Left lung (tissue), 10 donors: ENCODE data around the gene NPB. TPM values are rescaled to one million over a fixed set of nuclear protein-coding genes. Genes with fewer than 3 reads are reported as not detected.
A peak's percentile ranks its signal among the peaks of the same experiment; 100 is the strongest.

ENCODE experiments used
- ATAC-seq: fragments of 200-7000 bp; cut with Tn5 transposase; one replicate; pipeline ENCODE4 v1.9.1; 2020; ENCODE audit warnings: moderate library complexity
- DNase-seq, 4 donors: peaks; one replicate each; pipeline ENCODE4 v3.0.0-alpha.2; 2013 to 2020
- H3K27ac ChIP-seq, 2 donors: fragments of 200-600 bp; sonication (generic) in 1 of 2; one replicate each; pipeline versions ENCODE4 v1.5.0 to v1.8.0; 2020 to 2021
- H3K27me3 ChIP-seq, 2 donors: fragments of 200-600 bp; sonication (generic) in 1 of 2; one replicate each; pipeline versions ENCODE4 v1.5.0 to v1.8.0; 2020 to 2021
- H3K36me3 ChIP-seq, 2 donors: fragments of 200-600 bp; sonication (generic) in 1 of 2; one replicate each; pipeline versions ENCODE4 v1.5.0 to v1.8.0; 2020 to 2021
- H3K4me1 ChIP-seq, 2 donors: fragments of 200-600 bp; one replicate each; pipeline ENCODE4 v1.8.0; 2021
- H3K4me3 ChIP-seq, 2 donors: fragments of 200-600 bp; sonication (generic) in 1 of 2; one replicate each; pipeline versions ENCODE4 v1.5.0 to v1.8.0; 2020 to 2021; ENCODE audit warnings: mild to moderate bottlenecking in 1 of 2
- H3K9me3 ChIP-seq, 2 donors: fragments of 200-600 bp; sonication (generic) in 1 of 2; one replicate each; pipeline versions ENCODE4 v1.5.0 to v1.8.0; 2020 to 2021
- intact Hi-C, 2 donors: fragments of 100-400 bp; cut with DNase I; formaldehyde crosslinking; loops; one replicate each; pipeline versions ENCODE4 v1.11.2 to v1.14.2; 2022
- polyA plus RNA-seq, 6 donors: library from polyadenylated mRNA; unstranded; fragments of 120-200 nt; gene quantifications; one replicate each; pipeline ENCODE4 v1.2.1, GENCODE V29; 2013; ENCODE audit not compliant: insufficient read length in 6 of 6
- total RNA-seq, 2 donors: library from RNA; stranded (reverse); fragmentation: NEBNext Ultra II Directional; extraction: Animal tissue kit (Norgen Biotek cat#: 25700); gene quantifications; one replicate each; pipeline ENCODE4 v1.2.1, GENCODE V29; 2021
- TF ChIP-seq, protein P1 (sequence below), 2 donors: fragments of 200-600 bp; sonication (generic) in 1 of 2; IDR thresholded peaks; one replicate each; pipeline versions ENCODE4 v1.5.0 to v1.8.0; 2021; ENCODE audit warnings: antibody characterized with exemption in 2 of 2
- donor health status: DM: no; HTN: yes; CAD: no.
- donor health status: DM: no; HTN: no; CAD: no.

Gene NPB
- total and polyA plus RNA-seq, 8 donors, result 0.26 to 2.1 (median 1.3) TPM

DNA sequence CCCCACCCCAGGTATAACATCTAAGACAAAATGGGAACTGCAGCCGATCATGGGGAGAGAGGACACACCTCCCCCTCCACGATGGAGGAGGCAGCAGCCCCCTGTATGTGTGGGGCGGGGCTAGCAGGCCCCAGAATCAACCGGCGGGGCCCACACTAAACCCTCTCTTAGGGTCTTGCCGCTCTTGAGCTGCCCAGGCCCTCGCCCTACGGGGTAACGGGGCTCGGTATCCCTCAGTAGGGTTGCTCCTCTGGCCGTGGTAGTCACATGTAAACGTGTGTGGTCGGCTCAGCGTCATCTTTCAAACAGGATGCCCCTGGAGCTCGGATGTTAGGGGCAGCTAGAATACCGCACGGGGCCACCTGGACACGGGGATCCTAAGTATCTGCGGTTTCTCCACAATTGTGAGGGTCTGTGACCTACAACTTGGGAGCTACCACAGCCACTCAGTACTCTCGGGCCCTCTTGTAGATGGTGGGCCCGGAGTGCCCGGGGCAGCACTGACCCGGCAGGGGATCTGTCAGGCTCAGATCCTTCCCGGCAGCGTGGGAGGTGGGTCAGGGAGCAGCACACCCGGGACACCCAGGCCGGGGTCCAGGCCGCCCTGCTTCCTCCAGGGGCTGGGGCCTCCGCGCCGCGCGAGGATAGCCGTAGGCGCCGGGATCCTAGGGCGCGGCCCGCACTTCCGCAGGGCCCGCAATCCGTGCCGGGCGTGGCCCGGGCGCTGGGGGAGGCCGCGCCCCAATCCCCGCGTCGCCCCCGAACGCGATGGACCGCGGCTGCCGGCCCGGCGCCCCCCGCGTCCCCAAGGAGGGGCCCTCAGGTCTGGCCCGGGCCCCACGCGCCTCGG lies 31.7 kb upstream of the NPB start:
- intact Hi-C loops, result no loop called here
- TF ChIP-seq, protein P1, sequence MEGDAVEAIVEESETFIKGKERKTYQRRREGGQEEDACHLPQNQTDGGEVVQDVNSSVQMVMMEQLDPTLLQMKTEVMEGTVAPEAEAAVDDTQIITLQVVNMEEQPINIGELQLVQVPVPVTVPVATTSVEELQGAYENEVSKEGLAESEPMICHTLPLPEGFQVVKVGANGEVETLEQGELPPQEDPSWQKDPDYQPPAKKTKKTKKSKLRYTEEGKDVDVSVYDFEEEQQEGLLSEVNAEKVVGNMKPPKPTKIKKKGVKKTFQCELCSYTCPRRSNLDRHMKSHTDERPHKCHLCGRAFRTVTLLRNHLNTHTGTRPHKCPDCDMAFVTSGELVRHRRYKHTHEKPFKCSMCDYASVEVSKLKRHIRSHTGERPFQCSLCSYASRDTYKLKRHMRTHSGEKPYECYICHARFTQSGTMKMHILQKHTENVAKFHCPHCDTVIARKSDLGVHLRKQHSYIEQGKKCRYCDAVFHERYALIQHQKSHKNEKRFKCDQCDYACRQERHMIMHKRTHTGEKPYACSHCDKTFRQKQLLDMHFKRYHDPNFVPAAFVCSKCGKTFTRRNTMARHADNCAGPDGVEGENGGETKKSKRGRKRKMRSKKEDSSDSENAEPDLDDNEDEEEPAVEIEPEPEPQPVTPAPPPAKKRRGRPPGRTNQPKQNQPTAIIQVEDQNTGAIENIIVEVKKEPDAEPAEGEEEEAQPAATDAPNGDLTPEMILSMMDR (IDR thresholded peaks at IDR 0.05), result no peak
- ATAC-seq (peak; percentile 8), DNase-seq (peak in 2 of 4 donors; percentile 43 to 88)
- Histone ChIP-seq H3K36me3 (peaks cover 4 to 45% of the 10 kb centered on the region in 2 donors), H3K4me1 (peaks cover 18 to 66% of the 10 kb centered on the region in 2 donors), H3K4me3 (peak overlapping the region; percentile 69 to 97), H3K9me3 (no peaks in the 10 kb centered on the region), H3K27ac (peak overlapping the region; percentile 97 to 98), H3K27me3 (no peaks in the 10 kb centered on the region)

DNA sequence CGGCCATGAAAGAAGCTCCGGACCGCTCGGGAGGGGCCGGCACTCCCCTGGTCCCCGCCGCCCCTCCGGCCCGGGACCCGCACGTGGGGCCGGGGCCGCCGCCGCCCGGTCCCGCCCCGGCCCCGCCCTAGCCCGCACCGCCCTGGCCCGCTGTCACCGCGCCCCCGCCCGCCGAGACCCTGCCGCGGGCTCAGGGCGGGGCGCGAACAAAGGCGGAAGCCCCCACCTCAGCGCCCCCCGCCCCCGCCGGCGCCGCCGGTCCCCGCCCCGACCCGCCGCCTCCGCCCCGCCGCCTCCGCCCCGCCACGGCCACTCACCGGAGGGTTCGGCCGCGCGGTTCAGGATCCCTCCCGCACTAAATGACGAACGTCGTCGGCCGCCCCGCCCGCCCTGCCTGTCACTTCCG lies 31.1 kb upstream of the NPB start, which contains the start of gene ARHGDIA:
TSS of gene ARHGDIA (minus strand) at position 357 of the 406 bp plus-strand sequence. CDS start 1,407 bp downstream, outside the sequence.
- peaks cover 15 to 60% of the 10 kb centered on the region in 2 donors for H3K4me1 ChIP-seq
- H3K27me3 ChIP-seq, result no peaks in the 10 kb centered on the region
- peak within 1 kb of the TSS; percentile 97 to 98 for H3K27ac ChIP-seq
- DNase-seq (no peak), ATAC-seq (no peak)
- no peaks in the 10 kb centered on the region for H3K9me3 ChIP-seq
- peak within 1 kb of the TSS; percentile 90 to 97 for H3K4me3 ChIP-seq
- TF ChIP-seq, protein P1 (IDR thresholded peaks at IDR 0.05), result no peak
- peaks cover 4 to 39% of the 10 kb centered on the region in 2 donors for H3K36me3 ChIP-seq
- intact Hi-C loops, result no loop called here

DNA sequence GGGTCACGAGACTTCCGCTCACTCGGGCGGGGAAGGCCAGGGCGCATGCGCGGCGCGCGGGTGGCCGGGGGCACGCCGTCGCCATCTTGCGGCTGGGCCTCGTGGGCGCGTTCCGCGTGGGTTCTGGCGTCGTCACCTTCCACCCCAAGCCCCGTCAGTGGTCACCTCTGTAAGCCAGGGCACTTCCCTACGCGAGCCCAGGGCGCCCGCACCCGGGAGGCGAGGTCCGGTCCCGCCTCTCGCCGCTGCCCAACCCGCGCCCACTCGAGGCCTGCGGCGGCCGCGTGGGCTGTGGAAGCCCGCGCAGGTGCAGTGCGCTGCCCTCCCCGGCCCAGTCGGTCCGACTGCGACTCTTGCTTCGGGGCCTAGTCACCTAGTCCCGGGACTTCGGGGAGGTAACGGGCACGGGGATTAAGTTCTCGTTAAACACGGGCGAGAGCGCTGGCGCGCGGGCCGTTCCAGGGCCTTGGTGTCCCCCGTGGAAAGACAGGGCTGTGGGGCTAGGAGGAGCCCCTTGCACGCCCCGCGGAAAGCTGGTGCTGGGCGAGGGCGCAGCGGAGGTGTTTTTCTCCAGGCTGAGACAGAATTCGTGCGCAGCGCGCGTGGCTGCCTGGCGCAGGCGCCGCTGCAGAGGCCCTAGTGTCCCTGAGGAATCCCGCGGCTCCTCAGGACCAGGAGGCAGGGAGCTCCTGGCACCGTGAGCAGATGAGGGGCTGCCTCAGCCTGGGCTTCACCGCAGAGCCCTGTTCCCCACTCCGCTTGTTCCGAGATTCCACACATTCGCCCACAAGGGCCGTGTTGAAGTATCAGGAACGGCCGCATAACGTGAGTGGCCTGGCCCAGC lies 30.4 kb upstream of the NPB start:
- peak; percentile 67 for ATAC-seq
- Histone ChIP-seq H3K4me1 (peaks cover 15 to 54% of the 10 kb centered on the region in 2 donors), H3K4me3 (peak overlapping the region; percentile 90 to 97), H3K9me3 (no peaks in the 10 kb centered on the region), H3K27ac (peak overlapping the region; percentile 97 to 98), H3K27me3 (no peaks in the 10 kb centered on the region), H3K36me3 (peaks cover 4 to 36% of the 10 kb centered on the region in 2 donors)
- TF ChIP-seq, protein P1 (IDR thresholded peaks at IDR 0.05), result no peak
- peak; percentile 86 to 98 (median 94) for DNase-seq
- intact Hi-C loops, result no loop called here

DNA sequence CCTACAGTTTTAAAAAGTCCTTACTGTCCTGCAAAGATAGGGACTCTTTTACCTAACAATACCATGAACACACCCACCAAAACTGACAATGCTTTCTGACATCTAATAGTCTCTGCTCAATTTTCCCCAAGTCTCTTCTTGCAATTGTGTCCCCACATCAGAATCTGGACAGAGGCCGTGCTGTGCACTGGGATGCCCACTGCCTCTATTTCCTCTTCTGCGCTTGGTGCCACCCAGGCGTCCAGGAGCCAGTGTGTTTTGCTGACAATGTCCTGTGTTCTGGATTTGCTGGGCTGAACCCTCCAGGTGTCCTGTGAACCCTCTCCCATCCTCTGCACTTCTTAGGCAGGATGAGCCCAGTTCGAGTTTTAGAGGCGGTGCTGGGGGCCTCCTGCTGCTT lies 24.5 kb upstream of the NPB start:
- intact Hi-C loops, result no loop called here
- peaks cover 0 to 43% of the 10 kb centered on the region in 2 donors for H3K36me3 ChIP-seq
- ATAC-seq (no peak), DNase-seq (no peak)
- no peaks in the 10 kb centered on the region for H3K27me3 ChIP-seq
- peaks cover 0 to 4% of the 10 kb centered on the region in 2 donors for H3K4me1 ChIP-seq
- TF ChIP-seq, protein P1 (IDR thresholded peaks at IDR 0.05), result no peak
- no peak overlapping the region for H3K4me3 ChIP-seq
- H3K9me3 ChIP-seq, result no peaks in the 10 kb centered on the region
- no peak overlapping the region for H3K27ac ChIP-seq
